Stimulated activated CD8-positive, alpha-beta memory T cell treated with anti-CD3 and anti-CD28 coated beads, Interleukin-4, amount 100 ng/mL, for 48 hours (primary cell): ENCODE results near the gene KCNK6.

ENCODE experiments used
- DNase-seq: peaks from one replicate; pipeline ENCODE4 v3.0.0-alpha.2; 2020

The KCNK6 gene

DNA sequence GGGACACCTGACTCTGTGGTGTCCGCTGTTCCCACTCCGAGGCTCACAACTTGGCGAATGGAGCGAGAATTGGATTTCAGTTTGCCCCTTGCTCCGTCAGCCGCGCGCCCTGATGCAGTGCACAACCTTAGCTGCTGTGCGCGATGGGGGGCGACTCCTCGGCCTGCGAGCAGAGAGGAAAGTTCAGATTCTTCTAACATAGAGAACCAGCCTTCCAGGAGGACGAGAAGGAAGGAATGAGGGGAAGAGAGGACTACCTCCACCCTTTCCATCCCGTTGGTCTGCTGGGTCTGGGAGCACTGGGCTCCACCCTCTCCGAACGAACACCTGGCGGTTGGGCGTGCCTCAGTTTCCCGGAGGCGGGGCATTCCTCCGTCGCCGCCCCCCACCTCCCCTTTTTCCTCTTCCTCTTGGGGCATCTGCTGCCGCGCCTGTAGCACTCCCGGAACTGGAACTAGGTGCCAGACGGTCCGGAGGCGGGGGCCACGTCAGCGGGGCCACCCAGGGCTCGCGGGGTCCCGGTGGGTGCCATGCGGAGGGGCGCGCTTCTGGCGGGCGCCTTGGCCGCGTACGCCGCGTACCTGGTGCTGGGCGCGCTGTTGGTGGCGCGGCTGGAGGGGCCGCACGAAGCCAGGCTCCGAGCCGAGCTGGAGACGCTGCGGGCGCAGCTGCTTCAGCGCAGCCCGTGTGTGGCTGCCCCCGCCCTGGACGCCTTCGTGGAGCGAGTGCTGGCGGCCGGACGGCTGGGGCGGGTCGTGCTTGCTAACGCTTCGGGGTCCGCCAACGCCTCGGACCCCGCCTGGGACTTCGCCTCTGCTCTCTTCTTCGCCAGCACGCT is at the start of gene KCNK6:
TSS of gene KCNK6 (plus strand) at position 425 of the 838 bp plus-strand sequence. CDS start at position 531, 106 bp downstream.
- DNase-seq: peak; percentile 74

DNA sequence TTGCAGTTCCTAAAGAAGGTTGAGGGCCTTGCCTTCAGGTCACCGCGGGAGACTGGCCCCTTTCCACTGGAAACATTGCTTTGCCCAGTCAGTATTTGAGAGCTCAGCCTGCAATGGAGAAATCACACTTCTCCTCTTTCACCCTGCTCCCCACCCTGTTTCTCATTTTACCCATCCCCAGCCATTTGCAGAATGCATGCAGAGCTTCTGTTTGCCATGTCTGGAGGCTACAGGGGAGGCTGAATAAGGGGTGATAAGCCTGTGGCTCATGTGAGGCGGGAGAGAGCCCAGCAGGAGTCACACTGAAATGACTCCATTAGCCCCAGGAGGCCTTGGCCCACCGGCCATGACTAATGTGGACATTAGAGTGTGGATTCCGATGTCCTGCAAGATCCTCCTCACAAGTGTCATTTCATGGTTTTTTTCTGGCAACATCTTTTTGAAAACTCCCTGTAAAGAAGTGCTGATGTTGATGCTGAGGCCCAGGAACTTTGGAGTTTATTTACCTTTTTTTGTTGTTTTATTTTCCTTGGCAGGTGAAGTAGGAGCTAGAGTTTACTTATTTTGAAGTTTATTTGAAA is 49.0 kb upstream of the KCNK6 start:
- no peak for DNase-seq

DNA sequence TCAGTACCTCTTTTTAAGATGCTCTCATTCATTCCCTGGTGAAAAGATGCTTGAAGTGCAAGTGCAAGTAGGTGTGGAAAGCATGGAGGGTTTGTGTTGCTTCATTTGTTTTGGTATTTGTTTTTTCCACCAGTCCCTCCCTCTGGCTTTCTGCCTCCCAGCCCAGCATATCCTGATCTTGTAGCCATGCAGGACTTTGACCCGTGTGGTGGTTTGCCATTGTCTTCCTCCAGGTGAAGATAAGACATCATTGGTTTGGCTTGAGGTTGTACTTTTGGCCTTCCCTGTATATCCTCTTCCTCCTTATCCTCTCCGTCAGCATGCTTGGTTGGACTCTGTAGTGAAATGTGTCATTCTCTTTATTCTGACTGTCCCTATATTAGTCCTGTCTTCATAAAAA is 46.1 kb upstream of the KCNK6 start:
- no peak for DNase-seq

- no peak for DNase-seq
Observed at GRCh38 chr19:38274739-38275138, 44.9 kb upstream of the KCNK6 start.

GRCh38 chr19:38276942-38277517 is 42.6 kb upstream of the KCNK6 start:
- DNase-seq: no peak

DNA sequence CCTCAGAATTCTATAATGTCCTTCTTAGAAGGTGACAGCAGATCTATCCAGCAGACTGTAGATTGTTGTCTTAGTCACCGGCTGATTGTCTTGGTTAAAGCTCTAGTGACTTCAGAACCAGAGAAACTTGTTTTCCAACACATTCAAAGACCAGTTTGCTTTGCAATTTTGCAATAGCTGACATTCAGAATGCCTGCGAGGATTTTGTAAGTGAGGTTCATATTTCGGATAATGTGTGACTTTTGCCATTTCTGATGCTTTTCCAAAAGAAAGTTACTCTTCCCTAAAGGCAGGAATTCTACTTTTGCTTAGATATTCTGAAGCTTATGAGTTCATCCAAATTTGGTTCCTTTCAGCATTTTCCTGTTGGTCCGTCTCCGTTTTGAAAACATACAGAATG is 42.1 kb upstream of the KCNK6 start:
- no peak for DNase-seq

GRCh38 chr19:38277969-38278680 is 41.5 kb upstream of the KCNK6 start:
- DNase-seq: no peak

GRCh38 chr19:38278751-38279150 is 40.9 kb upstream of the KCNK6 start:
- no peak for DNase-seq

DNA sequence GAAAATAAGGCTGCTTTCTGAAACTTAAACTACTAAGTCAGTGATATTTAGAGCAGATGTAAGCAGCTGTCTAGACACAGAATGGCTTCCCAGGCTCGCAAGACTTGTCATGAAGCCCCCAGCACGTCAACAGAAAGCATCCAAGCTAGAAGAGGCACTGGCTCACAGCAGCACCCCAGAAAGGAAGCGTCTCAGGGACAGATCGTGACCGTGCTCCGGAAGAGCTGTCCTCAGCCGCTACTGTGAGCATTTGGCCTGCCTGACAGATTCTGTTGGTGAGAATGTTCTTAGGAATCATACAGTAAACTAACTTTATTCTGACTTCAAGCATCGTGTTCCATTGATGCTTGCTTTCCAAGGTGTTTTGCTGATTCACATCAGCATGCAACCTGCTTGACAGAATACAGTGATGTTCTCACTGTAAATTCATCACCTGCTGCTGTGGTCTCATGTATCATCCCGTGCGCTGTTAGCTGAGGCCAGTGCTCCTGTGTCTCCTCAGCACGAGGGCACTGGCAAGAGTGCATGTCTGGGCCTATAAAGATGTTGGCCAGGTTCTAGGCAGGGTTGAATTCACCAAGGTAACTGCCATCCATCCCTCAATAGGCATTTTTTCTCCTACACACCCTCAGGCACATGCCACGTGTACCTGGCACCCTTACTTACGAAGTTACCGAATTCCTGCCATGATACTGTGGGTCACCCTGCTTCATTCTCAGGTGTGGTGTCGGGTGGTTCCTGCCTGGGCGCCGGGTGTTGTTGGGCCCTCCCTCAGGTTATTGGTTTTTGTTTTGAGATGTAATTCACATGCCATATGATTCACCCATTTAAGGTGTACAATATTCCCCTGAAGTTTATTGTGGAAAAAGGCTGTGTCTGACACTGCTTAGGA is 39.4 kb upstream of the KCNK6 start:
- no peak for DNase-seq

- DNase-seq: no peak
Observed at GRCh38 chr19:38281811-38282566, 37.7 kb upstream of the KCNK6 start.

GRCh38 chr19:38283271-38283670 is 36.4 kb upstream of the KCNK6 start:
- DNase-seq: no peak

GRCh38 chr19:38284422-38284821 is 35.2 kb upstream of the KCNK6 start:
- DNase-seq: no peak

DNA sequence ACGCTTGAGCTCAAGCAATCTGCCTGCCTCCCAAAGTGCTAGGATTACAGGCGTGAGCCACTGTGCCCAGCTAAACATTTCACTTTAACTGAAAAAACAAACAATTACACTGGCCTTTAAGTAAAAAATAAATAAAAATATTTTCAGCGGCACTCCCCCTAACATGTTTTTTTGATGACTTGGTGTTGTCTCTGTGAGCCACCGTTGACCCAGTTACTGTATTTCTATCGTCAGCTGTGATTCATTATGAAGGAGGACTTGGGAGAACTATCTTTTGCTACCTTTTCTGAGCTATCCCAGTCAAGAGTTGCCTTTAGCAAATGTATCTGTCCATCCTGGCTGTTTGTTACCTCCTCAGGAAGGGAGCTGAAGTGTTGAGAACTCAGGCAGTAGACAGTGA is 34.1 kb upstream of the KCNK6 start:
- DNase-seq: no peak

DNA sequence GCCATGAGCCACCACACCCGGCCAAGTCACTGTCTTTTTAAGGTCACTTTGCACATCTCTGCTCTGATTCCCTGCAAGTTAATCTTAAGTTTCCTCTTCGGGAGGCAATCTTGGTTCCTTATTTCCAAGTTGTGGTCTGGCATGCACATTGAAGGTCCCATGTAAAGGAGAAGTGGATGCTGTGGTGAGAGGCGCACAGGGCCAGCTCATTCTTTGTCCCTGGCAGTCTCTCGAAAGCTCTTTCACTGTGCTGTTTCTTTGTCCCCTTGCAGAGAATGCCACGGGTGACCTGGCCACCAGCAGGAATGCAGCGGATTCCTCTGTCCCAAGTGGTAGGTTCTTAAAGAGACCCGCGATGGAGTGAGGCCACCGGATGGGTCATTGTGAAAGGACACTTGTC is 32.0 kb upstream of the KCNK6 start:
- DNase-seq: no peak

- DNase-seq: no peak
Observed at GRCh38 chr19:38288123-38288855, 31.4 kb upstream of the KCNK6 start.

GRCh38 chr19:38289955-38290354 is 29.7 kb upstream of the KCNK6 start:
- no peak for DNase-seq

DNA sequence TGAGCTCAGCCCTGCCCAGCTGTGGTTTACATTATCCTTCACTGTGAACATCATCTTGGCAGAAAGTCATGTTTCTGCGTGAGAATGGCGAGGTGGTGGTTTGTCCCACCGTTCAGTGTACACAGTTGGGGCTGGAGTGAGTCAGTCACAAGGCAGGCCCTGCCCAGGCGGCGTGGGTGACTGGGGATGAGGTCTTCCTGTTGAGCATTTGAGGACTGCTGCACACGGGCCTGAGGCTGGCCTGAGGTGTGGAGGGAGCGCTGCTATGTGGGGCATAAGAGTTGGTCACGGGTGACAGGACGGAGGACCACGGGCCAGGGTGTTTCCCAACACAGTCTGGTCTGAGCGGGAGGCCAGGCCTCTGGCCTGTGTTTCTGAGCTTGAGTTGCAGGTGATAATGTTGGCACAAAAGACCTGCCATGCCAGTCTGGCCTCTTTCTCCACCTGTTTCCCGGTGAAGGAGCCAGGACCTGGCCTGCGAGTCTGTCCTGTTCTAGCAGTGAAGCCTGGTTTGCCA is 29.0 kb upstream of the KCNK6 start:
- no peak for DNase-seq

DNA sequence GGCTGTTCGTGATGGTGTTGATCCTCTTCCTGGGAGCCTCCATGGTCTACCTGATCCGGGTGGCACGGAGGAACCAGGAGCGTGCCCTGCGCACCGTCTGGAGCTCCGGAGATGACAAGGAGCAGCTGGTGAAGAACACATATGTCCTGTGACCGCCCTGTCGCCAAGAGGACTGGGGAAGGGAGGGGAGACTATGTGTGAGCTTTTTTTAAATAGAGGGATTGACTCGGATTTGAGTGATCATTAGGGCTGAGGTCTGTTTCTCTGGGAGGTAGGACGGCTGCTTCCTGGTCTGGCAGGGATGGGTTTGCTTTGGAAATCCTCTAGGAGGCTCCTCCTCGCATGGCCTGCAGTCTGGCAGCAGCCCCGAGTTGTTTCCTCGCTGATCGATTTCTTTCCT is 27.8 kb upstream of the KCNK6 start:
- DNase-seq: no peak

- no peak for DNase-seq
Observed at GRCh38 chr19:38293281-38293680, 26.4 kb upstream of the KCNK6 start.

- DNase-seq: no peak
Observed at GRCh38 chr19:38294090-38294489, 25.6 kb upstream of the KCNK6 start.
